Tibial nerve (tissue), 4 donors: ENCODE measurements around the gene USP11. TPM values are rescaled to one million over a fixed set of nuclear protein-coding genes. Genes with fewer than 3 reads are reported as not detected.

ENCODE experiments used
- DNase-seq, 2 donors: peaks; one replicate each; pipeline ENCODE4 v3.0.0-alpha.2; 2019; ENCODE audit warnings: low spot score in 2 of 2
- H3K27ac ChIP-seq, 4 donors: fragments of 200-600 bp; sonication (generic) in 3 of 4; one replicate each; pipeline ENCODE4 v1.5.1; 2017 to 2019; ENCODE audit warnings: mild to moderate bottlenecking in 1 of 4
- H3K27me3 ChIP-seq, 2 donors: fragments of 200-600 bp; sonication (generic) in 1 of 2; one replicate each; pipeline versions ENCODE4 v1.5.1 to v1.6.0; 2017 to 2019
- H3K36me3 ChIP-seq, 3 donors: fragments of 200-600 bp; sonication (generic); one replicate each; pipeline ENCODE4 v1.5.1; 2018 to 2019
- H3K4me1 ChIP-seq, 4 donors: fragments of 200-600 bp; sonication (generic) in 3 of 4; one replicate each; pipeline ENCODE4 v1.5.1; 2017 to 2019
- H3K4me3 ChIP-seq, 4 donors: fragments of 200-600 bp; sonication (generic) in 3 of 4; one replicate each; pipeline ENCODE4 v1.5.1; 2017 to 2019; ENCODE audit warnings: mild to moderate bottlenecking in 1 of 4, moderate library complexity in 1 of 4
- H3K9me3 ChIP-seq, 4 donors: fragments of 200-600 bp; sonication (generic) in 3 of 4; one replicate each; pipeline ENCODE4 v1.5.1; 2017 to 2019
- EP300 ChIP-seq, 2 donors: sonication (generic); formaldehyde crosslinking; IDR thresholded peaks; one replicate each; pipeline ENCODE4 v1.6.1; 2017; ENCODE audit warnings: antibody characterized with exemption in 2 of 2, mild to moderate bottlenecking in 1 of 2
- POLR2A ChIP-seq, 2 donors: fragments of 450-650 bp; IDR thresholded peaks; one replicate each; pipeline ENCODE4 v1.6.1; 2017; ENCODE audit warnings: antibody characterized with exemption in 2 of 2, mild to moderate bottlenecking in 2 of 2, moderate library complexity in 2 of 2
- WGBS, 2 donors: methylation state at CpG; one replicate each; pipeline ENCODE4 v1.1.5; 2018; 5-methylcytosine and 5-hydroxymethylcytosine counted together
- total RNA-seq, 4 donors: library from RNA; depleted of rRNA; stranded (reverse); fragments of >200 nt; gene quantifications; one replicate each; pipeline ENCODE4 v1.1.0, GENCODE V29; 2016
- TF ChIP-seq, protein P1 (sequence below), 5 experiments: fragments of 200-600 bp in 3 of 5; fragments of 450-650 bp in 2 of 5; sonication (generic) in 3 of 5; IDR thresholded peaks; one replicate each; pipeline ENCODE4 v1.5.1; 2016 to 2019; ENCODE audit warnings: antibody characterized with exemption in 5 of 5, mild to moderate bottlenecking in 3 of 5, moderate library complexity in 2 of 5

USP11 gene
- 10 to 100 TPM; 54.6 to 85.8 (median 63.9) TPM for total RNA-seq

DNA sequence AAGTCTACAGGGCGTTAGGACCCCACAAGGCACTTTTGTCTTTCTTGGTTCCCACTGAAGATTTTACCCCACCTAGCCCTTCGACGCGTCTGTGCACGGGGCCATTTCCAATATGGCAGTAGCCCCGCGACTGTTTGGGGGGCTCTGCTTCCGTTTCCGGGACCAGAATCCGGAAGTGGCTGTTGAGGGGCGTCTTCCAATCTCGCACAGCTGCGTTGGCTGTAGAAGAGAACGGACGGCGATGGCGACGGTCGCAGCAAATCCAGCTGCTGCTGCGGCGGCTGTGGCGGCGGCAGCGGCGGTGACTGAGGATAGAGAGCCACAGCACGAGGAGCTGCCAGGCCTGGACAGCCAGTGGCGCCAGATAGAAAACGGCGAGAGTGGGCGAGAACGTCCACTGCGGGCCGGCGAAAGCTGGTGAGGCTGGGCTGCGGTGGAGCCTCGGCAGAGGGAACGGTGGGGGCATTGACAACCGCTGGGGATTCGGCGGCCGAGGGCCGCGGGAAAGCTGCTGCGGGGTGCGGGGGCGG, at the start of gene USP11:
Gene USP11, plus strand, starts transcription at position 207 of the 530 bp plus-strand sequence. Its CDS starts 35 bp downstream, at position 242.
- Histone ChIP-seq H3K36me3 (peaks cover 0 to 18% (median 0%) of the 10 kb centered on the region in 3 donors), H3K4me1 (peaks cover 0 to 26% (median 1%) of the 10 kb centered on the region in 4 donors), H3K27ac (peak within 1 kb of the TSS; percentile 88 to 99 (median 99)), H3K9me3 (no peaks in the 10 kb centered on the region), H3K27me3 (peaks cover 0 to 9% of the 10 kb centered on the region in 2 donors), H3K4me3 (peak within 1 kb of the TSS; percentile 38 to 74 (median 58))
- WGBS, 2 donors: 20% methylated on average over 1 to 46 of the region's 46 CpGs
- DNase-seq: no peak
- TF ChIP-seq, protein P1, sequence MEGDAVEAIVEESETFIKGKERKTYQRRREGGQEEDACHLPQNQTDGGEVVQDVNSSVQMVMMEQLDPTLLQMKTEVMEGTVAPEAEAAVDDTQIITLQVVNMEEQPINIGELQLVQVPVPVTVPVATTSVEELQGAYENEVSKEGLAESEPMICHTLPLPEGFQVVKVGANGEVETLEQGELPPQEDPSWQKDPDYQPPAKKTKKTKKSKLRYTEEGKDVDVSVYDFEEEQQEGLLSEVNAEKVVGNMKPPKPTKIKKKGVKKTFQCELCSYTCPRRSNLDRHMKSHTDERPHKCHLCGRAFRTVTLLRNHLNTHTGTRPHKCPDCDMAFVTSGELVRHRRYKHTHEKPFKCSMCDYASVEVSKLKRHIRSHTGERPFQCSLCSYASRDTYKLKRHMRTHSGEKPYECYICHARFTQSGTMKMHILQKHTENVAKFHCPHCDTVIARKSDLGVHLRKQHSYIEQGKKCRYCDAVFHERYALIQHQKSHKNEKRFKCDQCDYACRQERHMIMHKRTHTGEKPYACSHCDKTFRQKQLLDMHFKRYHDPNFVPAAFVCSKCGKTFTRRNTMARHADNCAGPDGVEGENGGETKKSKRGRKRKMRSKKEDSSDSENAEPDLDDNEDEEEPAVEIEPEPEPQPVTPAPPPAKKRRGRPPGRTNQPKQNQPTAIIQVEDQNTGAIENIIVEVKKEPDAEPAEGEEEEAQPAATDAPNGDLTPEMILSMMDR (IDR thresholded peaks at IDR 0.05): no peak
- TF ChIP-seq EP300 (IDR thresholded peaks at IDR 0.05): peak in 1 of 2 donors; percentile 75
- TF ChIP-seq POLR2A (IDR thresholded peaks at IDR 0.05): peak in 1 of 2 donors; percentile 63

- no peak overlapping the region for H3K27ac ChIP-seq
- TF ChIP-seq, protein P1 (IDR thresholded peaks at IDR 0.05): no peak
- TF ChIP-seq EP300 (IDR thresholded peaks at IDR 0.05): no peak
- no peak for TF ChIP-seq POLR2A (IDR thresholded peaks at IDR 0.05)
- DNase-seq: no peak
- H3K9me3 ChIP-seq: no peaks in the 10 kb centered on the region
- H3K36me3 ChIP-seq: peaks cover 0 to 72% (median 0%) of the 10 kb centered on the region in 3 donors
- H3K4me3 ChIP-seq: no peak overlapping the region
- no peaks in the 10 kb centered on the region for H3K4me1 ChIP-seq
- peaks cover 0 to 20% of the 10 kb centered on the region in 2 donors for H3K27me3 ChIP-seq
- WGBS, 2 donors: 82 to 90% methylated on average over 4 of the region's 4 CpGs
Observed at GRCh38 chrX:47184486-47184885, 48.3 kb upstream of the USP11 start.

- Histone ChIP-seq H3K4me3 (no peak overlapping the region), H3K27ac (no peak overlapping the region), H3K36me3 (peaks cover 0 to 65% (median 0%) of the 10 kb centered on the region in 3 donors), H3K27me3 (peaks cover 0 to 15% of the 10 kb centered on the region in 2 donors), H3K9me3 (no peaks in the 10 kb centered on the region), H3K4me1 (peaks cover 0 to 3% (median 0%) of the 10 kb centered on the region in 4 donors)
- WGBS, 2 donors: 80 to 83% methylated on average over 1 to 12 of the region's 17 CpGs
- no peak for DNase-seq
- TF ChIP-seq, protein P1 (IDR thresholded peaks at IDR 0.05): no peak
- TF ChIP-seq EP300 (IDR thresholded peaks at IDR 0.05) (no peak), POLR2A (IDR thresholded peaks at IDR 0.05) (no peak)
Observed at GRCh38 chrX:47185241-47185640, 47.6 kb upstream of the USP11 start.

- Histone ChIP-seq H3K27me3 (peaks cover 0 to 18% of the 10 kb centered on the region in 2 donors), H3K9me3 (no peaks in the 10 kb centered on the region), H3K4me3 (no peak overlapping the region), H3K36me3 (peaks cover 0 to 55% (median 0%) of the 10 kb centered on the region in 3 donors), H3K27ac (no peak overlapping the region), H3K4me1 (peaks cover 0 to 7% (median 0%) of the 10 kb centered on the region in 4 donors)
- DNase-seq: no peak
- no peak for TF ChIP-seq EP300 (IDR thresholded peaks at IDR 0.05)
- no peak for TF ChIP-seq POLR2A (IDR thresholded peaks at IDR 0.05)
- TF ChIP-seq, protein P1 (IDR thresholded peaks at IDR 0.05): no peak
- WGBS, 2 donors: 92 to 93% methylated on average over 10 to 27 of the region's 27 CpGs
Observed at GRCh38 chrX:47186096-47186740, 46.6 kb upstream of the USP11 start.

- peaks cover 0 to 11% (median 0%) of the 10 kb centered on the region in 4 donors for H3K4me1 ChIP-seq
- 72 to 84% methylated on average over 4 of the region's 4 CpGs for WGBS, 2 donors
- H3K9me3 ChIP-seq: no peaks in the 10 kb centered on the region
- TF ChIP-seq, protein P1 (IDR thresholded peaks at IDR 0.05): no peak
- TF ChIP-seq EP300 (IDR thresholded peaks at IDR 0.05): no peak
- no peak for TF ChIP-seq POLR2A (IDR thresholded peaks at IDR 0.05)
- H3K27ac ChIP-seq: no peak overlapping the region
- H3K4me3 ChIP-seq: no peak overlapping the region
- DNase-seq: no peak
- peaks cover 0 to 45% (median 0%) of the 10 kb centered on the region in 3 donors for H3K36me3 ChIP-seq
- H3K27me3 ChIP-seq: peaks cover 0 to 18% of the 10 kb centered on the region in 2 donors
Observed at GRCh38 chrX:47187106-47187677, 45.6 kb upstream of the USP11 start.
